ENCODE results near the gene L3MBTL4.
"Not testable (repeated sequence)": the region's sequence is repeated elsewhere in the genome, so short reads cannot be mapped to it uniquely, and the experiment has no call there.

The L3MBTL4 gene

DNA sequence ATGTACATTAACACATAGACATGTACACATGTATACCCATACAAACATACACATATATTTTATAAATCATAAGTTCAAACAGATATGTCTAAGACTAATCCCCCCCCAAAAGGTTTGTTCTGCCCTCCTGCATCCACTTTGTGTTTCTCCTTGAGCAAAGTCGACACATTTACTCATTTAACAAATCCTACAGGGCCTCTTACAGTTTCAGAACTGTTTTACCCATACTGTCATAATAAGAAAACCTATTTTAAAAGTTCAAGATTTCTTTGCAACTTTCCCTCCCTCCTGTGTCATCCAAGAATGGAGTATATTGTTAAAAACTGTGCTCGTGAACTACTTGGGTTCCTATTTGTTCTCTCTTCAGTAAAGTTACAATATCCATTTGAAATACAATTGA lies 166.7 kb downstream of the L3MBTL4 start:
- no peak for DNase-seq

DNA sequence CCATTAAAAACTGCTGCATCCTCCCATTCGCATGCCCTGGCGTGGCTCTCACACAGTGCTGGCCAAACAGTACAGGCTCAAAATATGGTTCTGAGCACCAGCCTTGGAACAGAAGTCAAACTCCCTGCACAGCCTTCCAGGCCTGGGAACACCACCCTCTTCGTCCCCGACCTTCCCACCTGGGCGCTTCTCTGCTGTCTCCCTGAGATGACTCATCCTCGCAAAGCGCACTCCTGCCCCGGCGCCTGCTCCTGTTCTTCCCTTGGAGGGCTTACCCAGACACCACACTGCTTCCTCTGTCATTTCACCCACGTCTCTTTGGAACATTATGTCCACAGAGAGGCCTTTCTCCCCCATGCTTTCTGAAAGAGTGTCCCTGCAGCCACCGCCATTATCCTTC lies 172.7 kb downstream of the L3MBTL4 start:
- DNase-seq, result no peak

GRCh38 chr18:6239716-6240115 lies 175.0 kb downstream of the L3MBTL4 start:
- no peak for DNase-seq

- DNase-seq, result no peak
Observed at GRCh38 chr18:6236258-6236657, 178.5 kb downstream of the L3MBTL4 start.

DNA sequence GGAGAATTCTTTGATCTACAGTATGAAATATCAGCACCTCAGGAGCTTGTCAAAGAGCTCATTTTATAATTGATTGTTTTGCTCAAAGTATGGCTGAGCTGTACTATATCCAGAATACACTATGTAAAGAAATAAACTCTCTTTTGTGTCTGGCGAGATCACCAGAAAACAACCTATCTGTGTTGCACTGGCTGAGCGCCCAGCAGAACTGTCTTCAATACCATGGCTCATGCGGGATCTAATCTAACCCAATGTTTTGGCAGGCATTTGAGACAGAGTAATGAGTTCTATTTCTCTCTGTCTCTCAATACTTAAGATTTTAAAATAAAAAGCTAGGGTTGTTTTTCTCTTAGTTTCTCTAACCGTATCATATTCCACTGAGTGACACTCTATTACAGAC lies 192.4 kb downstream of the L3MBTL4 start:
- DNase-seq, result no peak

GRCh38 chr18:6221602-6222014 lies 193.1 kb downstream of the L3MBTL4 start:
- DNase-seq, result no peak

- no peak for DNase-seq
Observed at GRCh38 chr18:6220129-6220528, 194.6 kb downstream of the L3MBTL4 start.

DNA sequence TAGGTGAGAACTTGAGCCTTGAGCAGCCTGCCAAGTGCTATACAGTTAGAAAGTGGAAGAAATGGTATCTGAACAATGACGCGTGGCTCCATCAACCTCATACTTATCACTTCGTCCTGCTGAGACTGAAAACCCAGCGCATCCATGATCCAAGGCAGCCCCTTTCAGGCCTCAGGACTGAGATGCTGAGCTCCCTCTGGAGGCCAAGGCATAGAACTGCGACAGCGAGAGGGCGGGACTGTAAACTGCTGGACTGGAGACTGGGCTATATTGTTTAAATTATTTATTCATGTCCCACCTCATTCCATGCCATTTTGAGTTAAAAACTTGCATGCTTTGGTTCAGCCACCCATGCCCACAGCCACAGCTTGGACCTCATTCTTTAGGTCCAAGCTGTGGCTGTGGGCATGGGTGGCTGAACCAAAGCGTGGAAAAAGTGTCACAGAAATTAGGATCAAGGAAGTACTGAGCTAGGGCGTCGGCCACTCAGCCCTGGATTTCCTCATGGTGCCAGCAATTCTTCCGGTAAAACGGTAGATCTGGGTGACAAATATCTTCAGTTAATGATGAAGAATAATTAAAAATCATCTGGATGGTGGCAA lies 195.5 kb downstream of the L3MBTL4 start:
- DNase-seq, result peak; percentile 47

GRCh38 chr18:6215888-6216287 lies 198.8 kb downstream of the L3MBTL4 start:
- DNase-seq, result no peak

DNA sequence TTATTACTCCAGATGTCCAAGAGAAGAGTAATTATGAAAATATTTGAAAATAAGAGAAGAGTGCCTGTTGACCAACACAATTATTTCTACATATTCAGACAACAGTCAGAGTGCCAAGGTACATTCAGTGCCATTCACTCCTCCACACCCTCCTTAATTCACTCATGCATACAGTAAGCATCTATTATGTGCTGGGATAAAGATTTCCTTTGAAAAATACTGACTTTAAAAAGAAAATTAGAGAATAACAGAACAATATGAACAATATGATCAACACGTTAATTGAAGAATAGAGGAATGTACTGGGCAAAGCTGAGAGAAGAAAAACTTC lies 203.6 kb downstream of the L3MBTL4 start:
- no peak for DNase-seq

- DNase-seq, result peak; percentile 16
Observed at GRCh38 chr18:6210349-6211173, 204.2 kb downstream of the L3MBTL4 start.

- DNase-seq, result no peak
Observed at GRCh38 chr18:6207941-6208340, 206.8 kb downstream of the L3MBTL4 start.

DNA sequence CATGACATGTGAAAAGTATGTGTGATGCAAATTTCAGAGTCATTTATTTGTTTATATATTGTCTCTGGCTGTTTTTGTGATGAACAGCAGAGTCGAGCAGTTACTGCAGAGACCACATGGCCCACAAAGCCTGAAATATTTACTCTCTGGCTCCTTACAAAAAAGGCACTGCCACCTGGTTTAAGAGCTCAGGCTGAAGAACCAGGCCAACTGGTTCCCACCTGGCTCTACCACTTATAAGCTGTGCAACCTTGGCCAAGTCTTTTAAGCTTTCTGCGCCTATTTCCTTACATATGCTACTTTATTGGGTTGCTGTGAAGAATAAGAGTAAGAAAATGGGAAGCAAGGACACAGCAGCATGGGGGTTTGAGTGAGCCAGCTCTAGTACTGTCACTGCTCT lies 207.6 kb downstream of the L3MBTL4 start:
- DNase-seq, result no peak

DNA sequence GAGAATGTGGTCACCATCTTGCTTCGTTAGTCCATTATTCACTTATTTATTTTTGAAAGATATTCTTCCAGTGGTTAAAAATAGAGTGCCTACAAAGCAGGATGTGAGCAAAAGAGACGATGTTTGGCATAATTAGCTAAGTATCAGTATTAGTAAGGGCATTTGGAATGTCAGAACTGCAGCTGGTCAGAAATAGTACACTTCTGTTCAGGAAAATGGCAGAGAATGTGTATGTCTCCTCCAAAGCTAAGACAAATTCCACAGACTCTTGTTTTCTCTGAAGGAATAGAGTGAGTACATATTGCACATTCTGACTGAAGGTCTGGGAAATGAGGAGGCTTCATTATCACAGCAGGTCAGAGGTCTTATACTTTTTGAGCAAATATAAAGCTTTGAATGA lies 209.0 kb downstream of the L3MBTL4 start:
- no peak for DNase-seq

DNA sequence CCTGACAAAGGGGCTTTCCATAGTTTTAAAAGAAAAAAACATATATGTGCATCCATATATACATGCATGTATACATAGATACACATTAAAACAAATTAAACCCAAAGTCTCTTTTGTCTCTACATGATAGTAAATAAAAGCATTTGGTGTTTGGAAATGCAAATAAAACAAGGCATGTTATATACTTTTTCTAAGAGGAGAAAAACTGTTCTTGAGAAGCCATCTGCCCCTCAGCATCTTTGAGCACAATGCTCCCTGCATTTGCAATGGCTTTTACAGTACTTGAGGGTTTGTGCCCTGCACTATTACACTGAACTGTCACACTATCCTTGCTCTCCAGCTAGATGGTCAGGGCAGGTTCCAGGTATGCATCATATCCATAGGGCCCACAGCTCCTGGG lies 210.2 kb downstream of the L3MBTL4 start:
- DNase-seq, result no peak

GRCh38 chr18:6203791-6204190 lies 210.9 kb downstream of the L3MBTL4 start:
- DNase-seq, result no peak

- DNase-seq, result no peak
Observed at GRCh38 chr18:6202861-6203260, 211.8 kb downstream of the L3MBTL4 start.

- DNase-seq, result no peak
Observed at GRCh38 chr18:6200204-6200774, 214.4 kb downstream of the L3MBTL4 start.

- DNase-seq, result no peak
Observed at GRCh38 chr18:6199777-6200176, 214.9 kb downstream of the L3MBTL4 start.

DNA sequence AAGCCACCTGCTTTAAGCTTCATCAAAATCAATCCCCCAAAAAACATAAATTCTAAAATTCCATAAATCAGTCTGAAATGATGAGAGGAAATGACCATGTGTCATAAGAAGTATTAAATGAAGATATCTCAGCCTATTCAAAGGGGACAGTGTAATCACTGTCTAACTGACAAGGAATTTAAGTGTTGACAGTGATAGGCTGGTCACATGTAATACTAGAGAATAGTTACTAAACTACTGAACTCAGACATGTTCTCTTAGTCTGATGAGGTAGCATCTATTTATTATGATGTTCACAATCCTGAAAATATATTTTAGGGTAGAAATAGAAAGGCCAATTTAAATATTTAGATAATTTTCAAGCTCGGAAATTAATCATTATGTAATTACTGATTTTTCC lies 216.1 kb downstream of the L3MBTL4 start:
- DNase-seq, result no peak

- no peak for DNase-seq
Observed at GRCh38 chr18:6194640-6195039, 220.1 kb downstream of the L3MBTL4 start.

GRCh38 chr18:6185782-6186181 lies 228.9 kb downstream of the L3MBTL4 start:
- DNase-seq, result not testable (repeated sequence)

DNA sequence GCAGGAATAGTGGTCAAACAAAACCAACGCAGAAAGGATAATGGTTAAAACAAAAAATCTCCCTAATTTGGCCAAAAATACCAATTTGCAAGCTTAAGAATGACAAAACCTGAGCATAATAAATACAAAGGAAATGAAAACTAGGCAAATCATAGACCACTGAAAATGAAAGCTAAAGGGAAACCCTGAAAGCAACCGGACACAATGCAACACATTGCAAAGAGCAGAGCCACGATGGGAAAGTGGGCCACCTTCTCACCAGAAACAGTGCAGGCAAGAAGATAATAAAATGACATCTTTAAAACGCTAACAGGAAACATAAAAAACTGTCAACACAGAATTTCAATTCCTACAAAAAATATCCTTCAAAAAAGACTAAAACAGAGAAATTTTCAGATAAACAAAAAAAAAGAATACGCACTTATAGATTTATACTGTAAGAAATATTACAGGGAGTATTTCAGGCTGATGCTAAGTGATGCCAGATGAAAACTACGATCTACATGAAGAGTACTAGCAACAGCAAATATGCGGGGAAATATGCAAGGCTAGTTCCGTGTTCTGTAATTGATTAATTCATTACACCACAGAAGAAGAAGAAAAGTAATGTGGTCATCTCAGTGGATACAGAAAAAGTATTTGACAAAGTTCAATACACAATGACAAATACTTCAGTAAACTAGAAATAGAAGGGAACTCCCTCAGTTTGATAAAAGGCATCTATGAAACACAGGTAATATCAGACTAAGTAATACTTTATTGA lies 239.5 kb downstream of the L3MBTL4 start:
- no peak for DNase-seq

DNA sequence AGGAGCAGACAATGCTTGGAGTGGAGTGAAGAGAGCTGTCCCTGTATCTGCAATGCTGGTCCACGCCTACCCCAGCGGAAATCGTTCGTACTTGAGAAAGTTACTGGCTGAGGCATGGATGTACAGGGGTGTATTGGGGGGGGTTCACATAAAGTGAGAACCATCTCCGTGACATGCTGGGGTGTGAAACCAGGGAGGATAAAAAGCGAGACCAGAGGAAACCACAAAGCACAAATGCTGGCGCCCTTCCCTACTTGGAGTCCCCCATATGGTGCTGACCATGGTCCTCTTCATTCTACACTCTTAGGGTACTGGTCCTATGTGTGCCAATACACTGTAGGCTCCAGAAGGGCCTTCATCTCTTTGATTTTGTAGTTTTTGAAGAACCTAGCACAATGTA lies 244.1 kb downstream of the L3MBTL4 start:
- DNase-seq, result no peak
